ENCODE results near the gene ETS1.

DNA sequence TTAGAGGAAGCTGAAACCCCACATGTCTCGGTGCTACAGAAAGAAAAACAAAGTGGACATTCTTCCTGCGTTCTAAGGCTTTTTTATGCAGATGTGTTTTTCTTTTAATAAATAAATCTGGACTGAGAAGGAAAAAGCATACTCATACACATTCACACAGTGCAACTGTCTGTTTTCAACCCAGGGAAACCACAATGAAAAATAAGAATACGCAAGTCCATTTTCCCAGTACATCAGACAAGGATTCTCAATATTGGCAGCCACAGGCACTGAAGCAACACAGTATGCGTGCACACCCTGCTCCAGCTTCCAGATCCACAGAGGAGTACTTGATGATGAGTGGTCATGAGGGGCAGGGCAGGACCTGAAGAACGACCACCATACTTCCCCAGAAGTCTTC is 86.9 kb downstream of the ETS1 start:
- TF ChIP-seq EZH2 (IDR thresholded peaks at IDR 0.05; ENCODE audit: borderline replicate concordance): no peak
- TF ChIP-seq, protein P1, sequence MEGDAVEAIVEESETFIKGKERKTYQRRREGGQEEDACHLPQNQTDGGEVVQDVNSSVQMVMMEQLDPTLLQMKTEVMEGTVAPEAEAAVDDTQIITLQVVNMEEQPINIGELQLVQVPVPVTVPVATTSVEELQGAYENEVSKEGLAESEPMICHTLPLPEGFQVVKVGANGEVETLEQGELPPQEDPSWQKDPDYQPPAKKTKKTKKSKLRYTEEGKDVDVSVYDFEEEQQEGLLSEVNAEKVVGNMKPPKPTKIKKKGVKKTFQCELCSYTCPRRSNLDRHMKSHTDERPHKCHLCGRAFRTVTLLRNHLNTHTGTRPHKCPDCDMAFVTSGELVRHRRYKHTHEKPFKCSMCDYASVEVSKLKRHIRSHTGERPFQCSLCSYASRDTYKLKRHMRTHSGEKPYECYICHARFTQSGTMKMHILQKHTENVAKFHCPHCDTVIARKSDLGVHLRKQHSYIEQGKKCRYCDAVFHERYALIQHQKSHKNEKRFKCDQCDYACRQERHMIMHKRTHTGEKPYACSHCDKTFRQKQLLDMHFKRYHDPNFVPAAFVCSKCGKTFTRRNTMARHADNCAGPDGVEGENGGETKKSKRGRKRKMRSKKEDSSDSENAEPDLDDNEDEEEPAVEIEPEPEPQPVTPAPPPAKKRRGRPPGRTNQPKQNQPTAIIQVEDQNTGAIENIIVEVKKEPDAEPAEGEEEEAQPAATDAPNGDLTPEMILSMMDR (IDR thresholded peaks at IDR 0.05; ENCODE audit: poor library complexity): no peak
